Measurements from ENCODE around the gene GALK2. TPM values are rescaled to one million over a fixed set of nuclear protein-coding genes. Genes with fewer than 3 reads are reported as not detected.

GALK2 gene
- total and polyA plus RNA-seq, 2 experiments from 2014 or later = 25.3 to 31.4 TPM

GRCh38 chr15:49300856-49301255 is 130.8 kb downstream of the GALK2 start:
- H4K20me1 ChIP-seq (ENCODE audit: insufficient read depth, poor library complexity, severe bottlenecking) = no peaks in the 10 kb centered on the region

GRCh38 chr15:49301562-49301961 is 131.5 kb downstream of the GALK2 start:
- TF ChIP-seq EZH2phosphoT487 (IDR thresholded peaks at IDR 0.05; ENCODE audit: low read depth, severe bottlenecking, unreplicated experiment) = no peak
- Histone ChIP-seq H3K4me3 (no peak overlapping the region), H3K27me3 (no peaks in the 10 kb centered on the region), H3K27ac (no peak overlapping the region), H4K20me1 (ENCODE audit: insufficient read depth, poor library complexity, severe bottlenecking) (no peaks in the 10 kb centered on the region), H3K4me1 (ENCODE audit: insufficient read depth) (no peaks in the 10 kb centered on the region), H2AFZ (no peak overlapping the region), H3K9me3 (ENCODE audit: low read depth) (no peaks in the 10 kb centered on the region), H3K79me2 (no peaks in the 10 kb centered on the region), H3K36me3 (replicated peaks; ENCODE audit: insufficient read depth, low read depth) (no peaks in the 10 kb centered on the region), H3K4me2 (no peak overlapping the region), H3K9me2 (replicated peaks; ENCODE audit: insufficient read depth) (no peaks in the 10 kb centered on the region)
- DNase-seq (ENCODE audit: low spot score) = no peak

More at GRCh38 chr15:49300856-49301255, 130.8 kb downstream of the GALK2 start:
- no peaks in the 10 kb centered on the region for H3K9me2 ChIP-seq (replicated peaks; ENCODE audit: insufficient read depth)
- no peak overlapping the region for H3K27ac ChIP-seq
- no peaks in the 10 kb centered on the region for H3K79me2 ChIP-seq
- TF ChIP-seq EZH2phosphoT487 (IDR thresholded peaks at IDR 0.05; ENCODE audit: low read depth, severe bottlenecking, unreplicated experiment) (no peak), EZH2 (IDR thresholded peaks at IDR 0.05; ENCODE audit: borderline replicate concordance) (no peak), CTCF (IDR thresholded peaks at IDR 0.05; ENCODE audit: poor library complexity) (no peak)
- H3K4me1 ChIP-seq (ENCODE audit: insufficient read depth) = no peaks in the 10 kb centered on the region
- no peak overlapping the region for H2AFZ ChIP-seq
- H3K4me2 ChIP-seq = no peak overlapping the region
- WGBS (ENCODE audit: low lambda C conversion rate, missing lambda C conversion rate) = 94% methylated on average over 3 of the region's 3 CpGs
- no peaks in the 10 kb centered on the region for H3K36me3 ChIP-seq (replicated peaks; ENCODE audit: insufficient read depth, low read depth)
- no peaks in the 10 kb centered on the region for H3K27me3 ChIP-seq
- no peaks in the 10 kb centered on the region for H3K9me3 ChIP-seq (ENCODE audit: low read depth)
- DNase-seq (ENCODE audit: low spot score) = no peak
- H3K4me3 ChIP-seq = no peak overlapping the region

GRCh38 chr15:49303003-49303402 is 133.0 kb downstream of the GALK2 start:
- Histone ChIP-seq H4K20me1 (ENCODE audit: insufficient read depth, poor library complexity, severe bottlenecking) (no peaks in the 10 kb centered on the region), H3K4me2 (no peak overlapping the region), H3K36me3 (replicated peaks; ENCODE audit: insufficient read depth, low read depth) (no peaks in the 10 kb centered on the region), H3K4me1 (ENCODE audit: insufficient read depth) (no peaks in the 10 kb centered on the region), H3K4me3 (no peak overlapping the region), H3K79me2 (no peaks in the 10 kb centered on the region), H3K27ac (no peak overlapping the region), H3K9me2 (replicated peaks; ENCODE audit: insufficient read depth) (no peaks in the 10 kb centered on the region), H3K27me3 (no peaks in the 10 kb centered on the region), H2AFZ (no peak overlapping the region), H3K9me3 (ENCODE audit: low read depth) (no peaks in the 10 kb centered on the region)
- DNase-seq (ENCODE audit: low spot score) = no peak
- TF ChIP-seq EZH2 (IDR thresholded peaks at IDR 0.05; ENCODE audit: borderline replicate concordance) (no peak), EZH2phosphoT487 (IDR thresholded peaks at IDR 0.05; ENCODE audit: low read depth, severe bottlenecking, unreplicated experiment) (no peak), CTCF (IDR thresholded peaks at IDR 0.05; ENCODE audit: poor library complexity) (no peak)
- WGBS (ENCODE audit: low lambda C conversion rate, missing lambda C conversion rate) = 98% methylated on average over 3 of the region's 3 CpGs

GRCh38 chr15:49306551-49306950 is 136.5 kb downstream of the GALK2 start:
- DNase-seq (ENCODE audit: low spot score) = no peak
- 91% methylated on average over 1 of the region's 1 CpG for WGBS (ENCODE audit: low lambda C conversion rate, missing lambda C conversion rate)
- Histone ChIP-seq H4K20me1 (ENCODE audit: insufficient read depth, poor library complexity, severe bottlenecking) (no peaks in the 10 kb centered on the region), H3K9me2 (replicated peaks; ENCODE audit: insufficient read depth) (no peaks in the 10 kb centered on the region), H3K4me1 (ENCODE audit: insufficient read depth) (no peaks in the 10 kb centered on the region), H3K27me3 (no peaks in the 10 kb centered on the region), H3K9me3 (ENCODE audit: low read depth) (no peaks in the 10 kb centered on the region), H3K4me2 (no peak overlapping the region), H2AFZ (no peak overlapping the region), H3K27ac (no peak overlapping the region), H3K79me2 (no peaks in the 10 kb centered on the region), H3K36me3 (replicated peaks; ENCODE audit: insufficient read depth, low read depth) (no peaks in the 10 kb centered on the region), H3K4me3 (no peak overlapping the region)
- TF ChIP-seq EZH2 (IDR thresholded peaks at IDR 0.05; ENCODE audit: borderline replicate concordance) (no peak), CTCF (IDR thresholded peaks at IDR 0.05; ENCODE audit: poor library complexity) (no peak), EZH2phosphoT487 (IDR thresholded peaks at IDR 0.05; ENCODE audit: low read depth, severe bottlenecking, unreplicated experiment) (no peak)

All from hepatocyte (in vitro differentiated cells).